Left lobe of liver (tissue), 2 donors: Measurements from ENCODE around the gene SPAG8. TPM values are rescaled to one million over a fixed set of nuclear protein-coding genes. Genes with fewer than 3 reads are reported as not detected.
A peak's percentile ranks its signal among the peaks of the same experiment; 100 is the strongest.

Experiments
- ATAC-seq: fragments of 200-7000 bp; cut with Tn5 transposase; one replicate; pipeline ENCODE4 v1.9.1; 2020; ENCODE audit warnings: mild to moderate bottlenecking, moderate library complexity
- DNase-seq: peaks from one replicate; pipeline ENCODE4 v3.0.0-alpha.2; 2020; ENCODE audit warnings: low spot score
- total RNA-seq: library from RNA; stranded (reverse); gene quantifications from one replicate; pipeline ENCODE4 v1.2.1, GENCODE V29; 2021
- donor health status: DM: no; HTN: no; CAD: no; lungs with moderate emphysema.
- donor health status: DM: no; HTN: yes; CAD: no.

SPAG8 gene
- total RNA-seq, 1 donor from 2014 or later, result 0.50 TPM

- ATAC-seq, result no peak
- no peak for DNase-seq
Observed at GRCh38 chr9:35840881-35841644, 29.0 kb upstream of the SPAG8 start.

DNA sequence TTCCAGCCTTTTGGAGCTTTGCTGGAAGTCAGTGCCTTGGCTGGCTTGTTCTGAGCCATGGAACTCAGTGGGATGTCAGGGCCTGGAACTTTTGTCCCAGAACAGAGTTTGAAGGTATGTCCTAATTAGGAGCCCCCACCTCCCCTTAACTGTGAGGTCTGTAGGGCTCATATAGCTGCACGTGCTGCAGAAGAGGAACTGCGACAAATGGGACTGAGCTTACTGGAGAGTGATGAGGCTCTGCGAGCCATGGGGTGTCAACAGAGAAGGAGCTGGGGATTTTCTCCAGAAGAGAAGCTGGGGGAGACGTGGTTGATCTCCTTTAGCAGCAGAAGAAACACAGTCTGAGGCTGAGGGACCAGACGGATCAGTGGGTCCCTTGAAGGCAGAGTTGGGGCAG is 27.9 kb upstream of the SPAG8 start:
- DNase-seq (no peak), ATAC-seq (no peak)

DNA sequence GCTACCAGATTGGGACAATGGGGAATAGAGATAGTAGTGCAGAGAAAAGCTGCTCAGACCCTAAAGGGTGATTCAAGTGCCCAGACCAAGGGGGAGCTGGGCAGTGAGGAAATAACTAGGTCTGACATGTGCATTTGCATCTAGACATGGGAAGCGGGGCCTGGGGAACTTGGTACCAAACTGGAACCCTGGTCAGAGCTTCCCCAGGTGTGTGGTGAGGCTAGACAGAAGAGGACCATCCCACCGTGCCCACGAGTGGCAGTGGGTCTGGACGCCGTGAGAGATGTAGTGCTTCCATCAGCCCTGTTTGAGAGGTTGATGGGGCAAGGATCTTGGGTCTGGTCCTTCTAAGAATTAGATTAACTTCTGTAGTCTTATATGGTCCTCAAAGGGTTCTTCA is 24.5 kb upstream of the SPAG8 start:
- no peak for ATAC-seq
- DNase-seq, result no peak

GRCh38 chr9:35835766-35836165 is 23.7 kb upstream of the SPAG8 start:
- peak; percentile 76 for ATAC-seq
- DNase-seq, result no peak

- DNase-seq (no peak), ATAC-seq (peak; percentile 13)
Observed at GRCh38 chr9:35835216-35835632, 23.2 kb upstream of the SPAG8 start.

- ATAC-seq (peak; percentile 66), DNase-seq (peak; percentile 74)
Observed at GRCh38 chr9:35834260-35835215, 22.5 kb upstream of the SPAG8 start.

DNA sequence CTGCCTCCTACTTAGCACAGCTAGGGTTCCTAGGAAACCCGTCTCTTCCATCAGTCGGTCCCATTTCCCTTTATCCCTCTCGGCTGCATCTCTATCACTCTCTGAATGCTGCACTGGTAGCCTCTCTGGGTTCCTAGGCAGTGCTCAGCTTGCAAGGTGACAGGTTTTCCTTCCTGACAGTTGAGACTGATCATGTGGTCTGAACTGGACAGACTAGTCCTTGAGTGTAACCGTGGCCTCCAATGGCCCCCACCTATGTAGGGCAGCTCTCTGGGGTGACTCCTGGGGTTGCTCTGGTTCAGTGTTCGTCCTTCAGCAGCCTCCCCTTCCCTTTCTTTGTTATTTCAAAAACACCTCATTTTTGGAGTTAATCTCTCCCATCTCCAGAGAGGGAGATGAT is 20.8 kb upstream of the SPAG8 start:
- ATAC-seq (no peak), DNase-seq (no peak)

DNA sequence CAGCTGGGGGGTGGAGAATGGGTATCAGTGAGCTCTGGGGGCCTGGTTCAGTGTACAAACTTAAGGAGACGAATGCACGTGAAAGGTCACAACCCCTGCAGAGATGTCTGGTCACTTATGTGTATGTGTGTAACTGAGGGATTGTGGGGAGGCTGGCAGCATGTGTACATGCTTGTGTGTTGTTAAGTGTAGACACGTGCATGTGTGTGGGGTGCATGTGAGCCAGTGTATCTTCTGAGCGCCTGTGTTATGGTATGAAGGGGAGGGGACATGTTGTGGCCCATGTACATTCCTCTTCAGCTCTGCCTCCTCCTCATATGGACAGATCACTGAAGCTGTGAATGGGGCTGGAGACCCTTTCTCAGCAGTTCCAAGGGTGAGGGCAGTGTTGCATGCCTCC is 19.0 kb upstream of the SPAG8 start:
- DNase-seq (no peak), ATAC-seq (no peak)

- no peak for ATAC-seq
Observed at GRCh38 chr9:35829764-35830096, 17.7 kb upstream of the SPAG8 start.

GRCh38 chr9:35829084-35829763 is 17.2 kb upstream of the SPAG8 start, which contains the start of gene TMEM8B:
Gene TMEM8B, plus strand, starts transcription at chr9:35829228. Its CDS starts 220 bp downstream, at chr9:35829448.
- peak; percentile 95 for DNase-seq
- peak; percentile 91 for ATAC-seq

More at GRCh38 chr9:35829764-35830096, 17.7 kb upstream of the SPAG8 start:
- no peak for DNase-seq

DNA sequence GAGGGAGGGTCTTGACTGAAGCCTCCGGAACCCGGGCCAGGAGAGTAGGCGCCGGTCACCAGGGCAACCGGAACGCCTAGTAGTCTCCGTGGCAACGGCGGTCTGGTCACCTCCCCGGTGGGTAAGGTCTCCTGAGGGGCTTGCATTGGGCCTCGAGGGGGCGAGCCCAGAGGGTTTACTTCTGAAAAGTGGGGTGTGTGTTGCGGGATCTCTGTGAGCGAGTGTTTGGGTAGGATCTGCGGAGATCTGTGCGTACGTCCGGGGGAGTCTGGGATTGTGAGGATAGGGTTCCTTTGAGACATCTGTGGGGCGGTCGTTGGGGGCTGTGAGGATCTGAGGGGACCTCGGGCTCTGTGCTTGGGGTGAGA is 16.6 kb upstream of the SPAG8 start, which contains the start of gene FAM221B:
TSS of gene FAM221B (minus strand) at position 17 of the 368 bp plus-strand sequence. CDS start 2,571 bp downstream, outside the sequence.
- DNase-seq (no peak), ATAC-seq (peak; percentile 1)

- DNase-seq (no peak), ATAC-seq (no peak)
Observed at GRCh38 chr9:35827486-35827885, 15.4 kb upstream of the SPAG8 start.

DNA sequence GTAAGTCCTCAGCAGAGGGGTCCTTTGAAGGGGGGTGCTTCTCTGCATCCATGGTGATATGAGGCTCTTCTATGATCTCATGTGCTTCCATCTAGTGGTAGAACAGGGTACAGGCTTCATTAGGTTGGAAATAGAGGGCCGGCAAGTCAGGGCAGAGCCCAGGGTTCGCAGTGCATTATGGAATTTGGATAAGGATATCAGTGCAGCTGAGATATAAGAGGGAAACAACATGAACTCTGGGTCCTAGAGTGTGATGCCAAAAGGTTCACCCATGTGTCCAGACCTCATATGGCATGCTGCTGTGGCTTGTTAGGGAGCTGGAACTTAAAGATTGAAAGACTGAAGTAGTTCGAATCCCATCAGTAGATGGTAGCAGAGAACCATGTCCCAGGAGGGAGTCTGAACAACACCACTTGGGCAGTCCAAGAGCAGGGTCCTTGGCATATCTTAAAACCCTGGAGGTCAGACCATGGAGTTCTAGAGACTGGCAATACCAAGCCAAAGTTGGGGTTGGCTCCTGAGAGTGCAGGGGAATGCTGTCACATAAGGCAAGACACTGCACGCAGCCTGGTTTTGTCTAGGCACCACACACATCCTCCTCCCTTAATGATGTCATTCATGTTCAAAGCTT is 14.1 kb upstream of the SPAG8 start:
- peak; percentile 67 for ATAC-seq
- DNase-seq, result no peak

GRCh38 chr9:35822926-35823325 is 10.9 kb upstream of the SPAG8 start:
- no peak for ATAC-seq
- no peak for DNase-seq

DNA sequence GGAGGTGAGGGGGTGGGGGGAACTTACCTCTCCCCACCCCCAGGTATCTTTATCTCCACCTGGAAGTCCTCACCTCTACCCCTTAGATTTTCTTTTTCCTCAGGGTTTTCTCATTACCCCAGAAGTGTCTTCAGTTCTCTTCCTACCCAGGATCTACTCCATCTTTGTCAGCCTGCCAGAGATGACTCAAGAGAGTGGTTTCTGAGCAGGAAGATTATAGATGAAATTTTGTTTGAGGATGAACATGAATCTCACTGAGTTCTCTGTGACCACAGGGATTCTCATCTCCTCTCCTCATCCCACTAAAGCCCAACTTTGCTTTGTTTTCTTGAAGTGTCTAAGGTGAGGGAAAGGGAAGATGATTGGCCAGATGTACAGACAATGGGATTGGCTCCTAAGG is 8.0 kb upstream of the SPAG8 start:
- ATAC-seq (no peak), DNase-seq (no peak)

DNA sequence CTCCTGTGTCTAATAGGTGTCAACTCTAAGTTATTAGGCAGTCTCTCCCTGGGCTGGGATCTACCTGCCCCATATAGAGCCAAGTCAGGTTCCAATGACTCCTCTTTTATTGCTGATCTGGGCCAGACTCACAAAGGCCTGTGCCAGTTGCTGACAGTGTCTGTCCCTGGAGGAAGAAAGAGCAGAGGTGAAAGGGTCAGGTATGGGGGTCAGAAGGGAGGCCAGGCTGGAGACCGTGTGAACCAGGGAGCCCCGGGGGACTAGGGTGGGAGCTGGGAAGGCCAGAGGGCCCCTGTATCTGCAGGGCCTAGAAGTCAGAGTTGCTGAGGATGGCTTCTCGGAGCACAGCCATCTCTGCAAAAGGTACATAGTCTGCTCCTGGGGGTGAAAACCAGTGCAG is 6.3 kb upstream of the SPAG8 start:
- ATAC-seq (no peak), DNase-seq (no peak)

DNA sequence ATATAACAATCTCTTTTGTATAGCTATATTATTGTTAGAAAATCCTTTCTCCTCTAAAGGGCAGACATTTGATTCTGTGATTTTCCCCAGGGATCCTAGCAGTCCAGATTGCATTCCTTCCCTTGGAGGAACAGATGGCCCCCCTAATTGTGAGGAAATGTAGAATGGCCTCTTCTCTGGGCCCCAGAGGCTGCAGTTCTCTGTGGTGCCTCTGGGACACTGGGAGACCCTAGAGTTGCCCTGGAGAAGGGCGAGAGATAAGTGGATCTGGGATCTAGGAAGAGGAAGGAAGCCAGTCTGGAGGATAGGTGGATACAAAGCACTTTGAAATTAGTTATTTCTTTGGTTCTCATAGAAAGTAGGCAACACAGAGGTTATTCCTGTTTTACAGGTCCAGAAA is 4.6 kb upstream of the SPAG8 start:
- no peak for DNase-seq
- ATAC-seq, result no peak

DNA sequence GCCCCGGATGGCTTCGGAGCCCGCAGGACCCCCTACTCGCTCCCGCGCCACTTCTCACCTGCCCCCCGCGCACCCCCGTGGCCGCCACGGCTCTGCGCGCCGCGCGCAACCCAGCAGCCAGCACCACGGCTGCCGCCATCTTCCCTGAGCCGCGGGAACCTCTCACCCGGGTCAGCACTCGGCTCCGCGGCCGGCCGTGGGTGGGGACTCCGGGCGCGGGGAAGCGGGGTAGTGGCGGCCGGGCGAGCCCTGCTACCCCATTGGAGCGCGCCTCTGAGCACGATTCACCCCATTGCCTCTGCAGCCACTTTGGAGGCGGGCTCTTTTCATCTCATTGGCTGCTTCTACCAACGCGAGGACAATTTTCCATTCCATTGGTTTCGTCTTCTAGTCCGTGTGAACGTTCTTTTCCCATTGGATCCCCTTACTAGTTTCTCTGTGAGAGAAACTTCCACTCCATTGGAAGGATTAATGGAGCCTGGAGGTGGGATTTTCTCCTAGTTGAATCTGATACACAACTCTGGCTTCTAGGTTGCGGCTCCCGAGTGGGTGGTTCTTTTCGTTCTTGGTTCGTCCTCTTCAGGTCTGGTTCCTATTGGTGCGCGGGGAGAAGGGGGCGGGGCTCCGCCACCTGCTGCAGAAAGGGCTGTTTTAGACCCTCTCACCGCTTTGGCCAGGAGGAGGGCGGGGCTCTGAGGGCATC is 2.9 kb upstream of the SPAG8 start, which contains the start of gene HINT2:
TSS of gene HINT2 (minus strand) at position 202 of the 703 bp plus-strand sequence. CDS start at position 139, 63 bp downstream.
- DNase-seq, result peak; percentile 98
- peak; percentile 80 for ATAC-seq

GRCh38 chr9:35814106-35814840 is 2.2 kb upstream of the SPAG8 start:
- DNase-seq (peak; percentile 91), ATAC-seq (peak; percentile 56)
